Stimulated activated CD8-positive, alpha-beta memory T cell treated with anti-CD3 and anti-CD28 coated beads, Interleukin-12 subunit alpha, Interleukin-12 subunit beta, amount 100 ng/mL, for 24 hours (primary cell): ENCODE results near the gene TMEM132A.
"Not testable (repeated sequence)": the region's sequence is repeated elsewhere in the genome, so short reads cannot be mapped to it uniquely, and the experiment has no call there.

Experiments
- DNase-seq: peaks from one replicate; pipeline ENCODE4 v3.0.0-alpha.2; 2020; ENCODE audit errors: extremely low read depth

TMEM132A gene

GRCh38 chr11:60957188-60957587, 32.9 kb downstream of the TMEM132A start:
- no peak for DNase-seq

- DNase-seq: no peak
Measured at GRCh38 chr11:60959431-60959830, 35.2 kb downstream of the TMEM132A start.

GRCh38 chr11:60960405-60960804, 36.1 kb downstream of the TMEM132A start:
- DNase-seq: no peak

- DNase-seq: no peak
Measured at GRCh38 chr11:60964801-60965200, 40.5 kb downstream of the TMEM132A start.

- DNase-seq: no peak
Measured at GRCh38 chr11:60966890-60967289, 42.6 kb downstream of the TMEM132A start.

- no peak for DNase-seq
Measured at GRCh38 chr11:60968223-60968622, 44.0 kb downstream of the TMEM132A start.

- DNase-seq: no peak
Measured at GRCh38 chr11:60970369-60970774, 46.1 kb downstream of the TMEM132A start.

GRCh38 chr11:60970890-60971289, 46.6 kb downstream of the TMEM132A start:
- no peak for DNase-seq

GRCh38 chr11:60971520-60971919, 47.3 kb downstream of the TMEM132A start, which contains the start of gene CD6:
CD6 (plus strand) TSS chr11:60971680; CDS start chr11:60971866, 186 bp downstream.
- DNase-seq: no peak

GRCh38 chr11:60972182-60973030, 48.1 kb downstream of the TMEM132A start:
- DNase-seq: no peak

GRCh38 chr11:60973699-60974098, 49.4 kb downstream of the TMEM132A start:
- no peak for DNase-seq

GRCh38 chr11:60974316-60974715, 50.1 kb downstream of the TMEM132A start:
- DNase-seq: not testable (repeated sequence)

- DNase-seq: no peak
Measured at GRCh38 chr11:60974726-60975125, 50.5 kb downstream of the TMEM132A start.

- DNase-seq: no peak
Measured at GRCh38 chr11:60977224-60977623, 53.0 kb downstream of the TMEM132A start.

GRCh38 chr11:60977836-60978235, 53.6 kb downstream of the TMEM132A start:
- no peak for DNase-seq

GRCh38 chr11:60978546-60979380, 54.5 kb downstream of the TMEM132A start:
- DNase-seq: no peak

GRCh38 chr11:60981515-60981914, 57.3 kb downstream of the TMEM132A start:
- no peak for DNase-seq

GRCh38 chr11:60982184-60982583, 57.9 kb downstream of the TMEM132A start:
- no peak for DNase-seq

GRCh38 chr11:60984149-60984548, 59.9 kb downstream of the TMEM132A start:
- no peak for DNase-seq

- DNase-seq: no peak
Measured at GRCh38 chr11:60984636-60985035, 60.4 kb downstream of the TMEM132A start.

- no peak for DNase-seq
Measured at GRCh38 chr11:60985501-60985900, 61.2 kb downstream of the TMEM132A start.
